ENCODE results near the gene PDF.

The PDF gene

GRCh38 chr16:69371564-69371963 lies 41.2 kb upstream of the PDF start:
- no peak for TF ChIP-seq POLR2A (IDR thresholded peaks at IDR 0.05; ENCODE audit: extremely low read depth, insufficient read length)
- TF ChIP-seq MYC (IDR thresholded peaks at IDR 0.05; ENCODE audit: low read depth, low read length), result no peak
- TF ChIP-seq, protein P1, sequence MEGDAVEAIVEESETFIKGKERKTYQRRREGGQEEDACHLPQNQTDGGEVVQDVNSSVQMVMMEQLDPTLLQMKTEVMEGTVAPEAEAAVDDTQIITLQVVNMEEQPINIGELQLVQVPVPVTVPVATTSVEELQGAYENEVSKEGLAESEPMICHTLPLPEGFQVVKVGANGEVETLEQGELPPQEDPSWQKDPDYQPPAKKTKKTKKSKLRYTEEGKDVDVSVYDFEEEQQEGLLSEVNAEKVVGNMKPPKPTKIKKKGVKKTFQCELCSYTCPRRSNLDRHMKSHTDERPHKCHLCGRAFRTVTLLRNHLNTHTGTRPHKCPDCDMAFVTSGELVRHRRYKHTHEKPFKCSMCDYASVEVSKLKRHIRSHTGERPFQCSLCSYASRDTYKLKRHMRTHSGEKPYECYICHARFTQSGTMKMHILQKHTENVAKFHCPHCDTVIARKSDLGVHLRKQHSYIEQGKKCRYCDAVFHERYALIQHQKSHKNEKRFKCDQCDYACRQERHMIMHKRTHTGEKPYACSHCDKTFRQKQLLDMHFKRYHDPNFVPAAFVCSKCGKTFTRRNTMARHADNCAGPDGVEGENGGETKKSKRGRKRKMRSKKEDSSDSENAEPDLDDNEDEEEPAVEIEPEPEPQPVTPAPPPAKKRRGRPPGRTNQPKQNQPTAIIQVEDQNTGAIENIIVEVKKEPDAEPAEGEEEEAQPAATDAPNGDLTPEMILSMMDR (IDR thresholded peaks at IDR 0.05; ENCODE audit: low read depth, low read length), result no peak
- TF ChIP-seq MAX (IDR thresholded peaks at IDR 0.05; ENCODE audit: low read depth, low read length), result no peak
- H3K4me3 ChIP-seq (ENCODE audit: low read depth, low read length), result no peak overlapping the region
- DNase-seq (ENCODE audit: low read depth), result no peak

DNA sequence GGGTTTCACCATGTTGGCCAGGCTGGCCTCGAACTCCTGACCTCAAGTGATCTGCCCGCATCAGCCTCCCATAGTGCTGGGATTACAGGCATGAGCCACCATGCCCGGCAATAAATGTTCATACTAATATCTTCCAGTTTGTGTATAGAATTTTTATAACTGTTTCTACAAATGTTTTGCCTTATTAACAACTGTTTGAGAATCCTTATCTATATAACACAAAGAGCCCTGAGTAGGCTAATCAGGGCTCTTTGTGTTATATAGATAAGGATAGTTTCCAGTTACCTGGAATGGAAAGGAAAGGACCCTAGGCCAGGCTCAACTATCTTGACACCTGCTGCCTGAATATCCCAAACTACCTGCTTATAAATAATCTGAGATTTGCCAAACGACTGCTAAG lies 38.5 kb upstream of the PDF start:
- no peak overlapping the region for H3K4me3 ChIP-seq (ENCODE audit: low read depth, low read length)
- no peak for TF ChIP-seq POLR2A (IDR thresholded peaks at IDR 0.05; ENCODE audit: extremely low read depth, insufficient read length)
- no peak for TF ChIP-seq MYC (IDR thresholded peaks at IDR 0.05; ENCODE audit: low read depth, low read length)
- TF ChIP-seq, protein P1 (IDR thresholded peaks at IDR 0.05; ENCODE audit: low read depth, low read length), result no peak
- TF ChIP-seq MAX (IDR thresholded peaks at IDR 0.05; ENCODE audit: low read depth, low read length), result no peak
- DNase-seq (ENCODE audit: low read depth), result no peak

DNA sequence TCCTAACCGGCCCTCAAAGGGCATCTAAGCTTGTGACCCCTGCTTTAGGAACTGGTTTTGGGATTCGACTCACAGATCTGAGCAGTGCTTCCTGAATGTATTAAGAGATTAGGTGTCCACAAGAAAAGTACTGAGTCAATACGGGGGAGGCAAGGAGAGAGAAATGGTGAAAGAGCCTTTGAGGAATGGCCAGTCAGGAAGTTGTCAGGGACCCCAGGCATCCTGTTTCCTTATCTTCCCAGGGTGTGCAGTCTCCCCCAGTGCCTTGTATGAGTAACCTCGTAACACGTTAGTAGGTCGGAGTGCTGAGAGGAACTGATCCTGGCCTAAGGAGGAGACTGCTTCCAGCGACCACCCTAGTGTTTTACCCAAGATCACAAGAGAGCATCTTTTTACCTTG lies 37.6 kb upstream of the PDF start:
- TF ChIP-seq MYC (IDR thresholded peaks at IDR 0.05; ENCODE audit: low read depth, low read length) (no peak), MAX (IDR thresholded peaks at IDR 0.05; ENCODE audit: low read depth, low read length) (no peak), POLR2A (IDR thresholded peaks at IDR 0.05; ENCODE audit: extremely low read depth, insufficient read length) (no peak)
- TF ChIP-seq, protein P1 (IDR thresholded peaks at IDR 0.05; ENCODE audit: low read depth, low read length), result no peak
- H3K4me3 ChIP-seq (ENCODE audit: low read depth, low read length), result no peak overlapping the region
- DNase-seq (ENCODE audit: low read depth), result peak; percentile 36

- H3K4me3 ChIP-seq (ENCODE audit: low read depth, low read length), result no peak overlapping the region
- TF ChIP-seq, protein P1 (IDR thresholded peaks at IDR 0.05; ENCODE audit: low read depth, low read length), result no peak
- TF ChIP-seq MYC (IDR thresholded peaks at IDR 0.05; ENCODE audit: low read depth, low read length) (no peak), POLR2A (IDR thresholded peaks at IDR 0.05; ENCODE audit: extremely low read depth, insufficient read length) (no peak), MAX (IDR thresholded peaks at IDR 0.05; ENCODE audit: low read depth, low read length) (no peak)
- DNase-seq (ENCODE audit: low read depth), result no peak
Observed at GRCh38 chr16:69366431-69366830, 36.0 kb upstream of the PDF start.

DNA sequence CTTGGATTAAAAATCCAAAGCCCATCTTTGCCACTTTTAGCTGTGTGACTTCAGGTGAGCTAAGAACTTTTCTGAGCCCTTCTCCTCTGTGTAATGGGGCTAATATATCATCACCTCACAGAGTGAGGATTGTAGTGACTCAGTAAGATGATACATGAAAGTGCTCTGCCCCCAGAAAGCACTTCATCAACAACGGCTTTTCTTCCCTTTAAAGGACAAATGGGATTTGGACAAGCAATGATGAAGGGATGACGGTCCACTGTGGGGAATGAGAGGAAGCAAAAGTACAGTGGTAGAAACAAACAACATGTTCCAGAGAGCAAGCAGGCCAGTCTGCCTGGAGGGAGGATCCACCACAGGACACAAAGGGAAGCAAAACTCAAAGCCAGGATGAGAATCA lies 35.5 kb upstream of the PDF start:
- no peak overlapping the region for H3K4me3 ChIP-seq (ENCODE audit: low read depth, low read length)
- DNase-seq (ENCODE audit: low read depth), result no peak
- TF ChIP-seq, protein P1 (IDR thresholded peaks at IDR 0.05; ENCODE audit: low read depth, low read length), result no peak
- TF ChIP-seq MYC (IDR thresholded peaks at IDR 0.05; ENCODE audit: low read depth, low read length) (no peak), MAX (IDR thresholded peaks at IDR 0.05; ENCODE audit: low read depth, low read length) (no peak), POLR2A (IDR thresholded peaks at IDR 0.05; ENCODE audit: extremely low read depth, insufficient read length) (no peak)

DNA sequence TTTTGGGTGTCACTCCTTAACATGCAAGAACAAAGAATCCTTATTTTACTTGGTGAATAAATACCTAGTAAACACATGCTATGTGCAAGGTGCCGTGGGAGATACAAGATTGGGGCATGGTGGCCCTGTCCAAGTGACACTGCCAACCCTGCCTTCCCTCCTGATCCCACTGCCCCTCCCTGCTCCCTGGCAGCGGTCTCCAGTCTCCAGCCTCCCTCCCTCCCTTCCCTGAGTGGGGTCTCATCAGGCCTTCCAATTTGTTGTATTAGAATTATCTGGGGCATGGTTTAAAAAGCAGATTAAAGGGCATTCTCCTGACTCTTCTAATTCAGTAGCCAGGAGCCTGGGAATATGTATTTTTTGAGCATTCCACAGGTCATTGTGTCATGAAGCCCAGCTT lies 33.7 kb upstream of the PDF start:
- TF ChIP-seq POLR2A (IDR thresholded peaks at IDR 0.05; ENCODE audit: extremely low read depth, insufficient read length), result no peak
- no peak for TF ChIP-seq MAX (IDR thresholded peaks at IDR 0.05; ENCODE audit: low read depth, low read length)
- TF ChIP-seq, protein P1 (IDR thresholded peaks at IDR 0.05; ENCODE audit: low read depth, low read length), result no peak
- no peak for TF ChIP-seq MYC (IDR thresholded peaks at IDR 0.05; ENCODE audit: low read depth, low read length)
- no peak for DNase-seq (ENCODE audit: low read depth)
- H3K4me3 ChIP-seq (ENCODE audit: low read depth, low read length), result no peak overlapping the region

Data from NB4 (cell line).